Effector memory CD4-positive, alpha-beta T cell (primary cell): ENCODE measurements around the gene GRIA4.

Experiments used
- DNase-seq, 3 donors: peaks; one replicate each; pipeline ENCODE4 v3.0.0-alpha.2; 2020
- H3K27ac ChIP-seq: 2 replicates; pipeline ENCODE4 v1.7.0; 2013; ENCODE audit warnings: mild to moderate bottlenecking, low read length, moderate library complexity; ENCODE audit not compliant: insufficient read depth, poor library complexity, severe bottlenecking
- H3K27me3 ChIP-seq: replicated peaks from 2 replicates; pipeline ENCODE4 v1.7.0; 2013; ENCODE audit warnings: mild to moderate bottlenecking, low read length; ENCODE audit not compliant: insufficient read depth, control insufficient read depth, poor library complexity, severe bottlenecking
- H3K36me3 ChIP-seq: 2 replicates; pipeline ENCODE4 v1.7.0; 2013; ENCODE audit warnings: mild to moderate bottlenecking, low read length, moderate library complexity; ENCODE audit not compliant: control insufficient read depth, insufficient read depth
- H3K4me1 ChIP-seq: 2 replicates; pipeline ENCODE4 v1.7.0; 2013; ENCODE audit warnings: low read length, mild to moderate bottlenecking; ENCODE audit not compliant: control insufficient read depth, insufficient read depth, poor library complexity, severe bottlenecking
- H3K4me3 ChIP-seq: 2 replicates; pipeline ENCODE4 v1.7.0; 2013; ENCODE audit warnings: low read length, low read depth, mild to moderate bottlenecking; ENCODE audit not compliant: insufficient read depth, poor library complexity, severe bottlenecking
- H3K9me3 ChIP-seq: 2 replicates; pipeline ENCODE4 v1.7.0; 2013; ENCODE audit warnings: mild to moderate bottlenecking, low read length, moderate library complexity; ENCODE audit not compliant: control insufficient read depth

The GRIA4 gene

DNA sequence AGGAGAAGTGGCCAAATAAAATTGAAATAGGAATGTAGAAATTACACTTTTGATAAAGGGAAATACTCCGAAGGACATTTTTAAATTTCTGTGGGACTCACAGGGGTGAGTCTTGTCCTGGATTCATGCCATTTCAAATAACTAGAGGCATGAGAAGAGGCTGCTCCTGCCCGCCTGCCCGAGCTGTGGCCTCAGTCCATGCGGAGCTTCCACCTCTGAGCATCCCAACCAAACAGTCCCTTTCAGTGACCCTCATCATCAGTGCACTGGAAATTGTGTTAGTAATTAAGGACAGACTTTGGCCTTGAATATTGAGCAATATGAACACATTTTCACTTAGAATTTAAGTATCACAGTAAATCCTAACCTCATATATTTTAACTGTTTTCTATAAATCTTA is 25.6 kb downstream of the GRIA4 start:
- Histone ChIP-seq H3K4me3 (no peak overlapping the region), H3K27ac (no peak overlapping the region), H3K9me3 (no peaks in the 10 kb centered on the region), H3K36me3 (no peaks in the 10 kb centered on the region), H3K27me3 (no peaks in the 10 kb centered on the region), H3K4me1 (no peaks in the 10 kb centered on the region)
- DNase-seq, result no peak

DNA sequence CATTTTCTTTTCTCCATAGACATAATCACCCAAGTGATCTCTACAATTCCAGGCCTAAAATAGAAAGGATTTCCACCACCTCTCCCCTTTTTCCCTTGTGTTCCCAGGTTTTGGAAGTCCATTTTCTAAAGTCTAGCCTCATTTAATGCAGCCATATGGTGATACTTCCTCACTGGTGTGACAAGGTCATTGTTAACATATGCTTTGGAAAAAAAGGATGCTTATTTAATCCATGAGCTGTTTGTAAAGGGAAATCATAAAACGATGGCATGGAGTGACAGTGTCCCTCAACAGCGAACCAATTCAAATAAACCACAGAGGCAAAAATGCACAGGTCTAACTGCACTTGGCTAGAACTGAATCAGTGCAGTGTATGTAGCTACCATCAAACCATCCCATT is 26.6 kb downstream of the GRIA4 start:
- H3K4me1 ChIP-seq, result no peaks in the 10 kb centered on the region
- no peaks in the 10 kb centered on the region for H3K9me3 ChIP-seq

DNA sequence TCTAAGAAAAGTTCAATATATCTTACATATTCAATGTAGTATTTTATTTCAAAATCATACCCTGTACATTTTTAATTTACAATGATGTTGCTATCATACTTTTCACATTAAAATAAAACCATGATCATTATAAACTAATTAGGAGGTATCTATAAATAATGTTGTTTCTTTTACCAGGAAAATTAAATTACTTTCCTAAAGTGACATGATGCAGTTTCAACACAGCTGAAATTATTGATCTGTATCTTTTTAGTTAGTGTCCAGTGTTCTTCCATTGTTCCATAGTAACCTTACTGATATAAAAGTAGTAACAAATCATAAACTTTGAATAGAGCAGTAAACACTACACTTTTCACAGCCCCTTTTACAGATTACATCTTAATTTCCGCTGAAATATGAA is 29.7 kb downstream of the GRIA4 start:
- no peaks in the 10 kb centered on the region for H3K27me3 ChIP-seq
- no peak overlapping the region for H3K27ac ChIP-seq
- H3K4me1 ChIP-seq, result no peaks in the 10 kb centered on the region
- no peak for DNase-seq
- no peaks in the 10 kb centered on the region for H3K9me3 ChIP-seq
- no peak overlapping the region for H3K4me3 ChIP-seq
- no peaks in the 10 kb centered on the region for H3K36me3 ChIP-seq

More for the DNA sequence above, 26.6 kb downstream of the GRIA4 start:
- no peak overlapping the region for H3K27ac ChIP-seq
- no peaks in the 10 kb centered on the region for H3K36me3 ChIP-seq
- no peaks in the 10 kb centered on the region for H3K27me3 ChIP-seq
- no peak for DNase-seq
- H3K4me3 ChIP-seq, result no peak overlapping the region

GRCh38 chr11:105641433-105641832 is 31.6 kb downstream of the GRIA4 start:
- no peaks in the 10 kb centered on the region for H3K27me3 ChIP-seq
- H3K36me3 ChIP-seq, result no peaks in the 10 kb centered on the region
- H3K9me3 ChIP-seq, result no peaks in the 10 kb centered on the region
- no peaks in the 10 kb centered on the region for H3K4me1 ChIP-seq
- H3K27ac ChIP-seq, result no peak overlapping the region
- no peak overlapping the region for H3K4me3 ChIP-seq
- DNase-seq, result no peak

DNA sequence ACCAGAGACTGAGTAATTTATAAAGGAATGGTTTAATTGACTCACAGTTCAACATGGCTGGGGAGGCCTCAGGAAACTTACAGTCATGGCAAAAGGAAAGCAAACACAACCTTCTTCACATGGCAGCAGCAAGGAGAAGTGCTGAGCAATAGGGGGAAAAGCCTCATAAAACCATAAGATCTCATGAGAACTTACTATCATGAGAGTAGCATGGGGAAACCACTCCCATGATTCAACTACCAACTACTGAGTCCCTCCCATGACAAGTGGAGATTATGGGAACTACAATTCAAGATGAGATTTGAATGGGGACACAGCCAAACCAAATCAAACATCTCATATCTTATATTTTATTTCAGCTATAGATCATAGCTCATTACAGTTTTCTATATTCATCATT is 33.0 kb downstream of the GRIA4 start:
- no peak overlapping the region for H3K27ac ChIP-seq
- no peaks in the 10 kb centered on the region for H3K9me3 ChIP-seq
- H3K27me3 ChIP-seq, result no peaks in the 10 kb centered on the region
- H3K4me3 ChIP-seq, result no peak overlapping the region
- H3K36me3 ChIP-seq, result no peaks in the 10 kb centered on the region
- no peaks in the 10 kb centered on the region for H3K4me1 ChIP-seq
- no peak for DNase-seq

DNA sequence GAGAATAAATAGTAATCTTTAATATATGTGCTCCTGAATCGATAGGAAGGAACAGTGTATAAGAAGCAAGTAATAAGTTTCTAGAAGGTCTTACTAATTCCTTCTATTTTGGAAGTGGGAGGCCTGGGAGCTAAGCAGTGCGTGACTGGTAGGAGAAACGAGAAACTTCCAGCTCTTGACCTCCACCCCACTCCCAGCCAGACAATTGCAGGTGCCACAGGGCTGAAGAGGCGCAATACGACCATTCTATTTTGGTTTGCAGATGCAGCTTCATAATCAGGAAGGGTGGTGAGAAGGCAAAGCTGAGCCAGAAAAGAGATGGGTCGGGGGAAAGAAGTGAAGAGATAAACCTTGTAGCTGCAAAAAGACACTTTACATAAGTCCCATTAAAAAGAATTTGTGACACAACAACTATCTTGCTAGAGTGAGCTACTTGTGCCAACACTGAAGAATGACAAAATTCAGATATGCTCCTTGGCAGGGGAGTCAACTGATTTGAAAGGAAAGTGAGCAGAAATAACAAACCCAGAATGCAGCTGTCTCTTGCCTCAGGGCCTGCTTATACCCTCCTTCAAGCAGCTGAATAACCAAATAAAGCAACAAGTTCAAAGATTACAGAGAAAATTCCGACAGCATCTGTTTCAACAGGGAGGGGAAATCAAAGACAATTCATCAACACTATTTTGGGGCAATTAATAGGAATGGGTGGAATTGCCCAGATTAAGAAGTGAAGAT is 35.1 kb downstream of the GRIA4 start:
- Histone ChIP-seq H3K9me3 (no peaks in the 10 kb centered on the region), H3K27me3 (no peaks in the 10 kb centered on the region), H3K36me3 (no peaks in the 10 kb centered on the region), H3K4me1 (no peaks in the 10 kb centered on the region), H3K27ac (no peak overlapping the region), H3K4me3 (no peak overlapping the region)
- no peak for DNase-seq

GRCh38 chr11:105647780-105648179 is 37.9 kb downstream of the GRIA4 start:
- no peaks in the 10 kb centered on the region for H3K36me3 ChIP-seq
- H3K9me3 ChIP-seq, result no peaks in the 10 kb centered on the region
- no peak for DNase-seq
- no peak overlapping the region for H3K27ac ChIP-seq
- H3K4me3 ChIP-seq, result no peak overlapping the region
- no peaks in the 10 kb centered on the region for H3K27me3 ChIP-seq
- H3K4me1 ChIP-seq, result no peaks in the 10 kb centered on the region

GRCh38 chr11:105648762-105649161 is 38.9 kb downstream of the GRIA4 start:
- no peaks in the 10 kb centered on the region for H3K4me1 ChIP-seq
- no peaks in the 10 kb centered on the region for H3K27me3 ChIP-seq
- DNase-seq, result no peak
- no peak overlapping the region for H3K27ac ChIP-seq
- H3K36me3 ChIP-seq, result no peaks in the 10 kb centered on the region
- H3K9me3 ChIP-seq, result no peaks in the 10 kb centered on the region
- H3K4me3 ChIP-seq, result no peak overlapping the region

- Histone ChIP-seq H3K36me3 (no peaks in the 10 kb centered on the region), H3K27me3 (no peaks in the 10 kb centered on the region), H3K27ac (no peak overlapping the region), H3K4me3 (no peak overlapping the region), H3K9me3 (no peaks in the 10 kb centered on the region), H3K4me1 (no peaks in the 10 kb centered on the region)
- no peak for DNase-seq
These were observed 55.4 kb downstream of the GRIA4 start for GRCh38 chr11:105665281-105665680.

DNA sequence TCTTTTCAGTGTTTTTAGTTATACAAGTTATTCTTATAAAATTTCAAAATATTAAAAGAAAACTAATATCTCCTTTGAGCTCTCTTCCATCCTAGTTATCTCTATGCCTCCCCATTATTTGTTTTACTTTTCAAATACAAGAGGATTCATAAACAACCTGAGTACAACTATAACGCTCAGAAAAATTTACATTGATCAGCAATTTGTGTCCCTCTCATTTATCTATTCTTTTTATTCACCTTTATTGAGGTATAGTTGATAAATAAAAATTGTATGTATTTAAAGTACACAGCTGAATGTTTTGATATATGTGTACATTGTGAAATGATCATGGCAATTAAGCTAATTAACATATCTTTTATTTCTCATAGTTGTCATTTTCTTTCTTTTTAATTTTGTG is 57.6 kb downstream of the GRIA4 start:
- no peaks in the 10 kb centered on the region for H3K27me3 ChIP-seq
- no peaks in the 10 kb centered on the region for H3K4me1 ChIP-seq
- no peaks in the 10 kb centered on the region for H3K9me3 ChIP-seq
- no peaks in the 10 kb centered on the region for H3K36me3 ChIP-seq
- H3K27ac ChIP-seq, result no peak overlapping the region
- DNase-seq, result no peak
- H3K4me3 ChIP-seq, result no peak overlapping the region
